ENCODE data around the gene DCTN3. TPM values are rescaled to one million over a fixed set of nuclear protein-coding genes. Genes with fewer than 3 reads are reported as not detected.

The DCTN3 gene
- total and polyA plus RNA-seq, 11 donors = 73.8 to 155 (median 121) TPM

DNA sequence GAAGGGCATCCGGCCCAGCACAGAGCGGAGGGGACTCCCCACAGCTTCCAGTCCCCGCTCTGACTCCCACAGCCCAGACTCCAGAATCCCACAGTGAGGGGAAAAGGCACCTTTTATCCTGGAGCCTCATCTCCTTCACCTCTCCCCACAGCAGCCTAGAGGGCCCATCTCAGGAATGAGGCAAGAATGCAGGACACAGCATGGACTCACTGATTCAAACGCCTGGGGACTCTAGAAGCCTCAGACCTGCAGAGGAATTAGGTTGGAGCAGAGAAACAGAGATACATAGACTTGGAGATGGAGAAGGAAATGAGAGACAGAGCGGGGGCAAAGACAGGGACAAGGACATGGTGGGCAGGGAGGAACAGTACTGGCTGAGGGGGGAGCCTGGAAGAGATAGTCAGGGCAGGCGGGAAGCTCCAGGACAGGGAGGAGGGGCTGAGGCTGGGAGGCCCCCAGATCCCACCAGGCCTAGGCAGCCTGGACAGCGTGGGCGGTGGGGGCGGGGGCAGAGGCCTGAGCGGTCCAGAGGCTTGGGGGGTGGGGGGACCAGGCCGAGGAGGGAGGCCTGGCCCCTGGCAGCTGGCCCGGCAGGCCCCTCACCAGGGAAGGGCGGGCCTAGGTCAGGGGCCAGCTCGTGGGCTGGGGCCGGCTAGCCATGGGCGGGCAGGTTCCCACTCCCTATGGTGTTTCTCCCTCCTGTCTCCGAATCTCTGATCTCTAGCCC is 46.5 kb downstream of the DCTN3 start:
- Histone ChIP-seq H3K27me3 (peaks cover 0 to 24% (median 12%) of the 10 kb centered on the region in 9 donors), H3K36me3 (no peaks in the 10 kb centered on the region), H3K9me3 (no peaks in the 10 kb centered on the region), H3K27ac (no peak overlapping the region), H3K4me3 (no peak overlapping the region), H3K4me1 (peaks cover 0 to 19% (median 7%) of the 10 kb centered on the region in 12 donors)
- TF ChIP-seq CTCF (IDR thresholded peaks at IDR 0.05) = no peak
- no peak for TF ChIP-seq POLR2A (IDR thresholded peaks at IDR 0.05)
- DNase-seq (no peak), ATAC-seq (no peak)
- intact Hi-C loops (cut with DNase I) = no loop called here
- WGBS, 4 donors = 83 to 88% (median 88%) methylated on average over 14 to 17 of the region's 17 CpGs

DNA sequence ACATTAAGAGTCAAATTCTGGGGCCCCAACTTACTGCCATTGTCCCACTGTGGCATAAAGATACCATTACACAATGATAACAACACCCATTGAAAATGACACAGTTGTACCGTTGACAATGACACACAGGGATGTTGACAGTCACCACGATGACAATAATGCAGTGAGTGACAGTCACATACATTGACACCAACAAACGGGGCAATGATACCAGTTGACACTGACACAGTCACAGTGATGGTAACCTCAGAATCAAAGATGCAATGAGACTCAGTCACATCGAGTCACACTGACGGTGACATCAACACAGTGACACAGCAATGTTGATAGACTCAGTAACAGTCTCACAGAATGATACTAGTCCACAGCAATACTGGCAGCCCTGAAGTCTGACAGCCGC is 47.7 kb downstream of the DCTN3 start:
- H3K4me3 ChIP-seq = no peak overlapping the region
- ATAC-seq (no peak), DNase-seq (no peak)
- no peaks in the 10 kb centered on the region for H3K36me3 ChIP-seq
- H3K27me3 ChIP-seq = peaks cover 0 to 13% (median 3%) of the 10 kb centered on the region in 9 donors
- H3K9me3 ChIP-seq = no peaks in the 10 kb centered on the region
- peaks cover 0 to 8% (median 0%) of the 10 kb centered on the region in 12 donors for H3K4me1 ChIP-seq
- WGBS, 4 donors = 86 to 90% (median 89%) methylated on average over 6 of the region's 6 CpGs
- H3K27ac ChIP-seq = no peak overlapping the region
- TF ChIP-seq POLR2A (IDR thresholded peaks at IDR 0.05) (no peak), CTCF (IDR thresholded peaks at IDR 0.05) (no peak)
- intact Hi-C loops (cut with DNase I) = no loop called here

GRCh38 chr9:34572092-34572491 is 48.2 kb downstream of the DCTN3 start:
- H3K4me3 ChIP-seq = no peak overlapping the region
- peaks cover 0 to 7% (median 0%) of the 10 kb centered on the region in 9 donors for H3K27me3 ChIP-seq
- intact Hi-C loops (cut with DNase I) = no loop called here
- no peaks in the 10 kb centered on the region for H3K36me3 ChIP-seq
- DNase-seq (no peak), ATAC-seq (no peak)
- no peaks in the 10 kb centered on the region for H3K9me3 ChIP-seq
- TF ChIP-seq CTCF (IDR thresholded peaks at IDR 0.05) = no peak
- no peak overlapping the region for H3K27ac ChIP-seq
- H3K4me1 ChIP-seq = peaks cover 0 to 7% (median 0%) of the 10 kb centered on the region in 12 donors

GRCh38 chr9:34571481-34571810 is 48.8 kb downstream of the DCTN3 start:
- intact Hi-C loops (cut with DNase I) = no loop called here
- Histone ChIP-seq H3K36me3 (no peaks in the 10 kb centered on the region), H3K27me3 (peaks cover 0 to under 1% (median 0%) of the 10 kb centered on the region in 9 donors), H3K27ac (no peak overlapping the region), H3K4me1 (peaks cover 0 to 7% (median 0%) of the 10 kb centered on the region in 12 donors), H3K9me3 (no peaks in the 10 kb centered on the region), H3K4me3 (no peak overlapping the region)
- TF ChIP-seq CTCF (IDR thresholded peaks at IDR 0.05) (no peak), POLR2A (IDR thresholded peaks at IDR 0.05) (no peak)
- DNase-seq = peak in 1 of 5 donors; percentile 26
- ATAC-seq = no peak
- WGBS, 4 donors = 63 to 74% (median 73%) methylated on average over 12 of the region's 12 CpGs
